GM19328 (cell line): ENCODE measurements around the gene CACNA1C.

Experiments used
- ATAC-seq: cut with Tn5 transposase; IDR thresholded peaks from one replicate; pipeline ENCODE4 v1.9.1; 2021; ENCODE audit warnings: mild to moderate bottlenecking, moderate library complexity; ENCODE audit not compliant: unreplicated experiment

Gene CACNA1C

DNA sequence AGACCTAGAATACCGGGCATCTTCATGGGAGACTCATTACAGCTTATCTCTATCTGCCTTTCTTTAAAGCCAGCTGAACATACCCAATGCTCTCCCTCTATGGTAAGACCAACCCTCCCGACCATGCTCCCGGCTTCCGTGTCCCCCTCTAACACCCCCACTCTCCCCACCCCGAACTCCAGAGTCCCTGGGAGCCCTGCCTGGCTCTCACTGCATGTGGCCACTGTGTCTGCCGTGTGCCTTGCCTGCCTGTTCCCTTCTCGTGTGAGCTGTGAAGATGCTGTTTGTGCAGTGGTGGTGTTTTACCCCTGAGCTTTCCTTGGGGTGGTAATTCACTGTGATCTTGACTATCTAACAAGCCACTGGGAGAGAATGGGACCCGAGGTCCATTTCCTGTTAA is 595.6 kb downstream of the CACNA1C start:
- ATAC-seq: no peak

DNA sequence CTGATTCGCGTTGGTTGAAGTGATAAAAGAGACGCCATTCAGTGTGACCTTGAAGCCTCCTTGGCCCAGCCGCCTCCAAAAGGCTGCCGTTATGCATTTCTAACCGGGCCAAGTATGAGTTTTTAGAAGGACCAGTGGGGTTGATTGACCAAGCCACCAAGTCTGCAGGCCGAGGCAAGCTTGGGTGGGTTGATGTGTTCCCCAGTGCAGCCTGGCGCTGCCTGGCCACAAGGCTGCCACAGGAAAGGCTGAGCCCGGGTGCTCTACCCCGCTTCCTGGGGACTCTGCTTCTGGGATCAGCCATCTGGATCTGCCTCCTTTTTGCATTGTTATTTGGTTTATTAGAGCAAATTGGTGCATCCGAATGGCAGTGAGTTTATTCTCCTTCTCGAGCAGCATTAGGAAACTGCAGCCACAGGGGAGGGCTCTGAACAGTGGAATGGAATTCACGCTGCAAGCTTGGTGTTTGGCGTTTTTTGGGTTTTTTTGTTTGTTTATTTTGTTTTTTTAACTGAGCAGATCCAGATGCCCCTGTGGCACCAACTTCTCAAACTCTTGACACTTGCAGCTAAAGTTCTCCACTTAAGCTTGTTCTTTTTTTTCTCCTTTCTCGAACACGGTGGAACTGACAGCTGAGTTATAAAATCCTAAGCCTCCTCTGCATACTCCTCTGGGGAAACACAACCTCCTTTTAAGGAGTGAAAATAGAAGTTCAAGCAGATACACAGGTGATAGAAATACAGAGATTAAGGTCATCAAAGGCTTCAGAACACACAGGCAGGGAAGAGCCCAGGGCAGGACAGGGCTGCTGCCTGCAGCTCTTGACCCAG is 596.6 kb downstream of the CACNA1C start:
- no peak for ATAC-seq

DNA sequence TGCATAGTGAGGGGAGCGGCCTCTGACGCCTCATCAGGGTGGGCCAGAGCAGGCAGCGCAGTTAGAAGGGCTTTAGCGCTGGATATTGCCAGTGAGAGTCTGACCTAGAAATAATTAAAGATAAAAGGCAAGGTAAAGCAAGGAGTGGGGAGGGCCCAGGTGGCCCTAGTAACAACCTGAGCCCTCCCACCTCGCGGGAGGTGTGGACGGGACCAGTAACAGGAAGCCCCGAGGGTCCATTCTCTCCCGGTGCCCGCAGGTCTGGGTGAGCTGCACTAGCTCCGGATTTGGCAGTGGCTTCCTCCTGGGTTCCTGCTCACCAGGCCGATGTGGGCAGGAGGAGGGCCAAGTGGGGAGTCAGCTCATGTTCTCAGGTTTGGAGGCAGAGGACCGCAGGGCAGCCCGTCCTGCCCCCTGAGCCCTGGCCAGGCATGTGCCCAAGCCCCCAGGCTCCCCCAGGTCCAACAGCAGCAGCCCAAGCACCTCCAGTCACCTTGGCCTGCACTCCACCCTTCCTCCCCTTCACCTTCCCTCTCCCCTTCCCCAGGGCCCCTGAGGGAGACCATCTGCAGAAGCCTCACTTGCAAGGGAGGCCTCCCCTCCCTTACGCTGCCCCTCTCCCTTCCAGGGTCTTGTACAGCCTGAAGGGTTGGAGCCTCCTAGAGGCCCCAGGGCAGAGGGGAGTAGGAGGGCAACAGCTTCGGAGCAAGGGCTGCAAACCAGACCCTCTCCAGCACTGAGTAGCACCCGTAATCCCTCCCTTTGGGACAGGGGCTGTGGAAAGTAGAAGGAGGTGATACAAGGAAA is 597.7 kb downstream of the CACNA1C start:
- no peak for ATAC-seq

DNA sequence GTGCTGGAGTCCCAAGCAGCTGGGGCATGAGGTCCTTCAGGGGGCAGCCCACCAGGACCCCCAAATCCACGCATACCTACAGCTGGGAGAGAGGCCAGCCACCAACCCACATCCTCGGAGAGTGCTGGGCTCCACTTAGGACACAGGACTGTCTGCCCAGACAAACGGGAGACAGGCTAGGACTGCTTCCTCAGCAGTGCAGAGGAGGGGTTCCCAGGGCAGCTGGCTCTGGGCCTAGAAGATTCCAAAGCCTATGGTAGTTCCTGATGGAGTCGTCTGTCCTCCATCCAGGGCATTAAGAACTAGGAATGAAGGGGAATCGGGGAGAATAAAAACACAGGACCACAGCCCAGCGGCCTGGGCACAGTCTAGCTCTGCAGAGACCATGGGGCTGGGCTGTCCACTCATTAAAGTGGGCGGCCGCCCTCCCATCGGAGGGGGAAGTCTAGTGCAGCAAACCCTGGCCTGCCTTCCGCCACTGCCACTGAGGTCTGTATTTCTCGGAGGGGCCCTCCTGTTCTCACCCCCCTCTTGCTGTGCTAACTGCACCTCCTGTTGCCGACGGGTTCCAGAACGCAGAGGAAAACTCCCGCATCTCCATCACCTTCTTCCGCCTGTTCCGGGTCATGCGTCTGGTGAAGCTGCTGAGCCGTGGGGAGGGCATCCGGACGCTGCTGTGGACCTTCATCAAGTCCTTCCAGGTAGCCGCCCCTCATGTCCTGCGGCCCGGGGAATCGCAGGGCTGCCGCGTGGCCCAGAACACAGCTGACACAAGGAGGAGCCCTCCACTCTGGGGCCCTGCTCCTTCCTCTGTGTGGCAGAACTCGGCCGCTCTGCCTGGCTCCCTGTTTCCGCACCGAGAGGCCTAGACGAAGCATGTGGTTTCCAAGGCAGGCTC is 598.5 kb downstream of the CACNA1C start:
- no peak for ATAC-seq

DNA sequence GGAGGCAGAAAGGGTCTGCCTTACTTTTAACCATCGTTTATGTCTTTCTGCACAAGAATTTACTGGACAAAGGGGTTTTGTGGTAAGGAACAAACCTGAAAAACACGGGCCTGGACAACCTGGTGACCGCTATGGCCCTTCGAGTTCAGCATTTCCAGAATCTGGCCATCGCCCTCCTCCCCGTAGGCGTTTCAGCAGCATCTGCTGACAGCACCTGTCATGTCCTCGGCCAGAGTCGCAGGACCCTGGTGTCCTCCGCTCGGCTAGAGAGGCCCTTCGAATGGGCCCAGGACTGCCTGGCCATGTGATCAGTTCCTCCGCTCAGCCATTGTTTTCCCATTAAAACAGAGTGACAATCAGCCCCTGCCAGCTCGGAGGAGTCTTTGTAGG is 599.2 kb downstream of the CACNA1C start:
- no peak for ATAC-seq

DNA sequence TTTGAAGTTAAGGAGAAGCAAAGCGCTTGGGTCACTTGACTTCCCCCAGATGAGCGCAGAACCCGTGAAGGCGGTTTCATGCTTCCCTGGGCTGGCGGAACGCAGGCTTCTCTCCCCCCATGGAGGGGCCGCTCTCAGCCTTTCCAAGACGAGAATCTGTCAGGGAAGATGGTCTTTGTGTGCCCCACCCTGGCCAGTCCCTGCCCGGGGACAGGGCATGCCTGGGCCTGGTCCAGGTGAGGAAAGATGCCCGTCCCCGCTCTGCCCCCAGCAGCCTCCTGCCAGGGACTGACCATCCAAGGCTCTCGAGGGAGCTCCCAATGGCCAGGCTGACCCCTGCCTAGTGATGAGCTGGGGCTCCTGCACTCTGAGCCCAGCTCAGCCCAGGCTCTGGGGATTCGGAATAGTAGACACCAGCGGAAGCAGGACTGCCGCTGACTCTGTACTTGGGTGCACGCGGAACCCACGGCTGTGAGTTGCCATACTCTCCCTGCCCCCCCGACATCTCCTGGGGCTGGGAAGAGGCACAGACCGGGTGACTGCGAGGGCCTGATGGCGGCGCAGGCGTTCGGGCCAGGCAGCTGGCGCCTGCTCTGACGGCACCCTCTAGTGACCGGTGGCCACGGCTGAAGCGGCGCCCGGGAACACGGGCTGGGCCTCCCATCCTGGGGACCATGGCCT is 599.8 kb downstream of the CACNA1C start:
- ATAC-seq: no peak

DNA sequence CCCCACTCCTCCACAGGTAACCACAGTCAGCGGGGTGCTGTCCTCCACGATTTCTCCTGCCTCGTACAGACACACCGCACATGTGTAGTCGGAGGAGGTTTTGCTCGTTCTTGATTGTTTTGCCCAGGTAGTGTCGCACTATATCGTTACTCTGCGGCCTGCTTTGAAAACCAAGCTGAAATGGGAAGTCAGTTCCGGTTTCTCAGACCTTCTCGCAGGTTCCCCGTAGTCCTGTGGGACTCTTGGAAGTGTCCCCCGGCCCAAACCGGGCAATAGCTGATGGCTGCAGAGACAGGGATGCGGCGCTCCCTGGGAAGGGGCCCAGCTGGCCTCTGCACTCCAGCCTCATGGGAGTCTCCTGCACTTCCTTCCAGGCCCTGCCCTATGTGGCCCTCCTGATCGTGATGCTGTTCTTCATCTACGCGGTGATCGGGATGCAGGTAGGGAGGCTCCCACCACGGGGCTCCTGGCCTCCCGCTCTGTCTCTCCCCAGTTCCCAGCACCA is 600.7 kb downstream of the CACNA1C start:
- no peak for ATAC-seq

DNA sequence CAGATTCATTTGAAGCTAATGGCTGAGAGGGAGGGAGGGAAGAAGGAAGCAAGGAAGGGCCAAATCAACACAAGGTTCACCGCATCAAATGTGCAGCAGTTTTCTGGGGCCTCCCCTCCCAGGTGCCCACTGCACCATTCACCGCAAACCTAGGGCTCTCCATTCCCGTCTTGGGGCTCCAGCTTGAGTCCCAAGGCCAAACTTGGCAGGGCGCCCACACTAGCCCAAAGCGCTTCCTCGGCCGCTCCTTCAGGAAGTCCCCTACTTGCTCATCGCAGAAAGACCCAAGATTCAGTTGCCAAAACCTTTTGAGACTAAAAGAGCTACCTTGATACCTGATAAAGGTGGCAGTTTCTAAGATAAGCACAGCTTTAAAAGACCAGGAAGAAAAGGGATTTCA is 601.5 kb downstream of the CACNA1C start:
- no peak for ATAC-seq

DNA sequence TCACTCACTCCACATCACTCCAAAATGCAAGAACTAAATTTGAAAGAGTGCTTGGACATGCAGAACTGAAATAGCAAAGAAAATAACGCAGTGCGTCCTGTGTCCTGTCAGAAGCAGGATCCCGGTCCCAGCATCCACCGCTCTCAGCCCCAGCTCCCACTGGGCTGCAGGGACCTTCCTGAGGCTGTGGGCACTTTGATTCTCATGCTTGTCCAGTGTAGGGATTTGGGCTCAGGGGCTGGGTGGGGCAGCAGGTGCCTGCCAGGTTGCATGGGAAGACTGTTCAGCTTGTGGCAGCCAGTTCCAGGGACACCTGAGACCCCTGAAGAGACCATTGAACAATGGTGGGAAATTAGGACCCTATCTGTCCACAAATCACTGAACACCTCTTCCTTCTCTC is 602.0 kb downstream of the CACNA1C start:
- ATAC-seq: no peak

DNA sequence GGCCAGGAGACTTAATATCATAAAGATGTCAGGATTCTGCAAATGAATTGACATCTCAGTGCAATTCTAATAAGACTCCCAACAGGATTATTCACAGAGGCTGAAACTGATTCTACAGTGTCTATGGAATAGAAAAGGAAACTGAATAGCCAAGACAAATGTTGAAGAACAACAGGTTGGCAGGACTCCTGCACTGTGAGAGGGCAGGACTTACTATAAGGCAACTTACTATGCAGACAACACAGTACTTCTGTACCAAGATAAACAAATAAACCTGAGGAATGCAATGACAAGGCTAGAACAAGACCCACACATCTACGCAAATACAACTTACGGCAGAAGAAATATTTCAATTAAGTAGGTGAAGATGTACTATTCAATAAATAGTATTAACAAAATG is 609.7 kb downstream of the CACNA1C start:
- no peak for ATAC-seq

DNA sequence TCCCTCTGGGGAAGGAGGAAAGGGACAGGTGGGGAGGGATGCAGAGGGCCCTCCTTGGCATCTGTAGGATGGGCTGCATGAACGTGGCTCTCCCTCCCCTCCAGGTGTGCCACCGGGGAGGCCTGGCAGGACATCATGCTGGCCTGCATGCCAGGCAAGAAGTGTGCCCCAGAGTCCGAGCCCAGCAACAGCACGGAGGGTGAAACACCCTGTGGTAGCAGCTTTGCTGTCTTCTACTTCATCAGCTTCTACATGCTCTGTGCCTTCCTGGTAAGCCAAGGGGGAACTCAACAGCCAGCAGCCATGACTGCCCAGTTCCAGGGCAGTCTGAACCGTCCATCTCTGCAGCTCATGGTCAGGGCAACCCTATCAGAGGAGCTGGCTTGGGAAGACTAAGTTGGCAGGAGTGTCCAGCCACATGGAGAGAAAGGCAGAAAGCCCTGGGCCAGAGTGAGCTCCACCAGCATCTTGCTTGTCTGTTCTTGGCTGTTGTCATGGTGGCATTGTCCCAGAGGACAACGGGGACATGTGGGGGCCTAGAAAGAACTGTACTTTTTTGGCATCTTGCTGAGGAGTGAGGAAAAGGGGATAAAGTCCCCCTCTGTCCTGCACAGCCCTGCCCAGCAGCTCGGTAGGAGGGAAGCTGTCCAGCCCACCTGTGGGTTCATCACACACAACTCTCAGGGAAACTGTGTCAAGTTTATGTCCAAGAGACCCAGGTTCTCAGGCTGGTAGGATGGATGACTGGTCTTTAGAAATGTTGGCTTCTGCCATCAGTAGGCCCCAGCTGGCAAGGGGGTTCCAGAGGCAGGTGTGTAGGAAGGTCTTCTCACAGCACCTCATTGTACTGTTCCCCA is 612.2 kb downstream of the CACNA1C start:
- no peak for ATAC-seq

DNA sequence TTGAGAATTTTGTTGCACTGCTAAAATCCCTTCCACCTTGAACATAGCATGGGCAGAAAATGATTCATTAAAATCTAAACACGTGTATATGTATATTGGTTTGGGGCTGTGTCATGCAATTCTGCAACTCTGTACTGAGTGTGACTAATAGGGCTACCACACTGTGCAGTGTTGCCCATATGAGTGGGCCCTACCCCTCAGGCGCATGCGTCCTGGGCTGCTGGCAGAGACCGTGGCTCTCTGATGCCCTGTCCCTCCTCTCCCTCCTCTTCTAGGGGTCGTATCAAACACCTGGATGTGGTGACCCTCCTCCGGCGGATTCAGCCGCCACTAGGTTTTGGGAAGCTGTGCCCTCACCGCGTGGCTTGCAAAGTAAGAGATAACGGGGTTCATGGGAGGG is 613.6 kb downstream of the CACNA1C start:
- ATAC-seq: no peak

DNA sequence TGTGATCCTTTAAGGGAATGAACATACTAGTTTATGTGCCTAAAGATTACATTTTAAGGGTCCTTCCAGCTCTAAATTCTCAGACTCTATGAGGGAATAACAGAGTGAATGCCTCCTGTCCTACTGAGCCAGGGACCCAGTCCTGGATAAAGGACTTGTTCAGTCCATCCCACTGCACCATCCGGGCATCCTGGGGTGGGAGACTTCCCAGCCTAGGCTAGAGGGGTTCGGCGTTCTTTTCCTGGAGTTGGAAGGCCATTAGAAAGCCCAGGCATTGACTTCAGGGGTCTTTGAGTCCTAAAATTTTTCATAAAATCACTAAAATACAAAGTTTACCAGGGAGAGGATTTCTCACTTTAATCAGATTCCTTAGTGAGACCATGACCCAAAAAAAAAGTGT is 614.1 kb downstream of the CACNA1C start:
- ATAC-seq: no peak

DNA sequence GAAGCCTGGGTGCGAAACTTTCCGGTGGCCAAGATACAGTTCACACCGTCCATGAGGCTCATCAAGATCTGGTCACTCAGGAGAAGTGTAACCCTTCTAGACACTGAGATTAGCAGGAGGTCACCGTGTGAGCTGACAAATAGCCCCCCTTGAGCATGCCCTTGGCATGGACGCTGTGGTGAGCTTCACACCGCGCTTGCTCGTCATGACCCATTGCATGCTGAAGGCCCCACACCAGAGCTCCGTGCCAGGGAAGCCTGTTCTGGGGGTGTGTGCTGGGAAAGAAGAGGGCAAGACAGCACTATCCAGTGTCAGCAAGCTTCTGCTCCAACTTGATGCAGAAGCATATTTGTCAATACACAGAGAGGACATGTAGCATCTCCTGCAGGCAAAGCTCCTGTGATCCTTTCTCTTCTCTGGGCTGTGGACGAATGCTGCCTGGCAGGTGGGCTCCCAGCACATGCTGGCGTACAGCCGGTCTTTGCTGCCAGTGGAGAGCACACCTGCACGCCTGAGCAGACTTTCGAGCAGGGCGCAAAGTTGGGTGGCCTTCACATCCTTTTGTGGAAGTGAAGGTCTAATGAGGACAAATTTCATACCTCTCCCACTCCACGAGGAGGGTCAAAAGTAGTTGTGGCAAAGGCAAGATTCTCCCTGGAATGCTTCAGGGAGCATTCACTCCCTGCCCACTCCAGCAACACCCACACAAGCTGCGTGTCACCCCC is 615.1 kb downstream of the CACNA1C start:
- no peak for ATAC-seq

DNA sequence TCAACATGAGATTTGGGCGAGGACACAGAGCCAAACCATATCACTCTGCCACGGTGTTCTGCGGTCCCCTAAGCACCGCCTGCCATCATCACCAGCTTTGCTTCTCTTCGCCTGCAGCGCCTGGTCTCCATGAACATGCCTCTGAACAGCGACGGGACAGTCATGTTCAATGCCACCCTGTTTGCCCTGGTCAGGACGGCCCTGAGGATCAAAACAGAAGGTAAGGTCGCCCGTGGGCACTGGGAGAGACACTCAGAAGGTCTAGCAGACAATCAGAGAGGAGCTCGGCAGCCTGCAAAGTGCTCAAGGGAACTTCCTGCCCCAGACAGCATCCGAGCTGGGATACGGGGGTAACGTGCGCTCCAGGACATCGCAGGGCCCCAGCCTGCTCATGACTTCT is 616.0 kb downstream of the CACNA1C start:
- no peak for ATAC-seq

DNA sequence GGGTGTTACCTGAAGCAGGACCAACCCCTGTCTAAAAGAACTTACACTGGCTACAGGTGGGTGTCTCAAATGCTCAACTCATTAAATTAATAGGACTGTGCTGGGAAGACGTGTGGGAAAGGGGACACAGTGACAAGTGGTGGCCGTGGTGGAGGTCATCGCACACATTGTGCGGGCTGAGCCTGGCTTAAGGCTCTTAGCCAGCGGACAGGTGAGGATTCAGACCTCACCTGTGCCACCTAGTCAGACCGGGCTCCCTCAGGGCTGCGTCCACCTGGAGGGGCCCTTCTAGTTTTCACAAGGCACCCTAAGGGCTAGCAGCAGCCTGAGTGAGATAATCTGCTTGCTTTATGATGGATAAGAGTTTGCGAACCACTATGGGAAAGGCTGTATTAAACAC is 616.8 kb downstream of the CACNA1C start:
- ATAC-seq: no peak

DNA sequence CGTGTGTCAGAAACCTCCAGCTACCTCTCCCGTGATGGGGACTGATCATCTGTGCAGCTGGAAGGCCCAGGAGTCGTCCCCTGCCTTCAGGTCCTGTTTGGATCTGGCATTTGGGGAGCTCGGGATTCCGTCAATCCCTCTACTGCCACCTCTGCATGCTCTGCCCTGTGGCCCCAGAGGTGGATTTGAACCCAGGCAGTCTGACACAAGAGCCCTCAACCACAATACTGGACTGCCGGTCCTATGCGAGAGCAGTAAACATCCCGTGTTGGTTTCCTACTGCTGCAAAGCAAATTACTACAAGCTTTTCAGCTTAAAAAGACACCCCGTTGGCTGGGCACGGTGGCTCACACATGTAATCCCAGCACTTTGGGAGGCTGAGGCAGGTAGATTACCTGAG is 620.1 kb downstream of the CACNA1C start:
- no peak for ATAC-seq

DNA sequence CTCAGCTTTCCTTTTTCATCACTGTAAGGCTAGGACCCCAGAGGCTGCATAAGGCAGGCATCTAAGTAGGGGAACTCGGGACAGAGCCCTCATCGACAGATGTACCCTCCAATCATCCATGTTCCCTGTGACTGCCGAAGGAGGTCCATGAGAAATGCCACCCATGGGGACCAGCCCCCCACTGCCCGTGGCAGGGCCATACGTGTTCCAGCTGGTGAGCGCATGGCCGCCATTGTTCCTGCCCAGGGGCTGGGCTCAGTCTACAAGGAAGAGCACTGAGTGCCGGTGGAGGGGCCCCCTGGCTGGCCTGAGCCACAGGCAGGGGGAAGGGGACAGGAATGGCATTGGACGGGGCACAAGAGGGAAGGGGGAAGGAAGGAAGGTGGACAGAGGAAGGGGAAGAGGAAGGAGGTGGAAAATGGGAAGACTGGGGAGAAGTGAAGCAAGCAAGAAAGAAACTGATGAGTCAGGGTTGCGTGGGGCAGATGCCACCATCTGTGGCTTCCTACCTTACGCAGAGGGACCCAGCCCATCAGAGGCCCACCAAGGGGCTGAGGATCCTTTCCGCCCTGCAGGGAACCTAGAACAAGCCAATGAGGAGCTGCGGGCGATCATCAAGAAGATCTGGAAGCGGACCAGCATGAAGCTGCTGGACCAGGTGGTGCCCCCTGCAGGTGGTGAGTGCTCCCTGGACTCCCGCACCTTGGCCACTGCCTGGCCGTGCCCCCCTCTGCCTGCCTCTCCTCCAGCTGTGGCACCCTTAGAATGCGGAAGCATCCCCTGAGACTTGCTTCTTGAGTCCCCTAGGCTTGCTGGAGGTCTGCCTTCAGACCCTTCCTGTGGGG is 621.4 kb downstream of the CACNA1C start:
- no peak for ATAC-seq
